SU-DHL-6 (cell line): Measurements from ENCODE around the gene ALCAM.

ENCODE experiments used
- H2AFZ ChIP-seq: fragments of 200-600 bp; sonication (generic); 2 replicates; pipeline ENCODE4 v1.6.1; 2014; ENCODE audit warnings: low read depth, mild to moderate bottlenecking, moderate library complexity, mixed read lengths, antibody characterized with exemption, low read length; ENCODE audit not compliant: severe bottlenecking
- H3F3A ChIP-seq: fragments of 200-600 bp; shearing (Covaris generic); 2 replicates; pipeline ENCODE4 v1.6.0; 2016; ENCODE audit warnings: antibody characterized with exemption, mild to moderate bottlenecking; ENCODE audit not compliant: insufficient read depth
- H3K27ac ChIP-seq: fragments of 200-600 bp; sonication (generic); 2 replicates; pipeline ENCODE4 v1.5.1; 2016; ENCODE audit warnings: low read depth, mild to moderate bottlenecking, low read length, moderate library complexity, mixed read lengths
- H3K27me3 ChIP-seq: fragments of 200-600 bp; sonication (generic), shearing (Covaris generic); 2 replicates; pipeline ENCODE4 v1.6.0; 2014; ENCODE audit warnings: mild to moderate bottlenecking, low read length
- H3K36me3 ChIP-seq: fragments of 200-600 bp; sonication (generic); 2 replicates; pipeline ENCODE4 v1.6.1; 2014; ENCODE audit warnings: mild to moderate bottlenecking, low read length, mixed read lengths
- H3K4me2 ChIP-seq: fragments of 300-600, 200-600 bp; shearing (Covaris generic), sonication (generic); 2 replicates; pipeline ENCODE4 v1.6.0; 2014; ENCODE audit warnings: low read length, low read depth, mild to moderate bottlenecking; ENCODE audit not compliant: poor library complexity, severe bottlenecking
- H3K4me3 ChIP-seq: fragments of 200-600 bp; sonication (generic); 2 replicates; pipeline ENCODE4 v1.5.1; 2014; ENCODE audit warnings: antibody characterized with exemption, low read length, mild to moderate bottlenecking, mixed read lengths; ENCODE audit not compliant: insufficient read depth, poor library complexity, severe bottlenecking
- H3K79me2 ChIP-seq: fragments of 200-600 bp; sonication (generic); 2 replicates; pipeline ENCODE4 v1.6.1; 2014; ENCODE audit warnings: mild to moderate bottlenecking, low read length, moderate library complexity; ENCODE audit not compliant: insufficient read depth
- H3K9ac ChIP-seq: fragments of 200-600 bp; sonication (generic); 2 replicates; pipeline ENCODE4 v1.7.0; 2014; ENCODE audit warnings: mild to moderate bottlenecking, low read length
- H3K9me2 ChIP-seq: fragments of 200-600 bp; sonication (generic); replicated peaks from 2 replicates; pipeline ENCODE4 v1.6.1; 2014; ENCODE audit warnings: low read length; ENCODE audit not compliant: insufficient read depth
- H3K9me3 ChIP-seq: fragments of 200-600 bp; sonication (generic); 2 replicates; pipeline ENCODE4 v1.6.1; 2014; ENCODE audit warnings: low read length, mixed read lengths; ENCODE audit not compliant: insufficient read depth
- H4K20me1 ChIP-seq: fragments of 200-600 bp; sonication (generic); 2 replicates; pipeline ENCODE4 v1.6.1; 2014; ENCODE audit warnings: low read depth, mild to moderate bottlenecking, antibody characterized with exemption, low read length, moderate library complexity, mixed read lengths
- EZH2phosphoT487 ChIP-seq: fragments of 200-600 bp; sonication (generic), shearing (Covaris generic); conservative IDR thresholded peaks from 2 replicates; pipeline ENCODE4 v1.6.1; 2018; ENCODE audit warnings: mild to moderate bottlenecking, antibody characterized with exemption, low read length, moderate library complexity, mixed read lengths
- TF ChIP-seq, protein P1 (sequence below): fragments of 200-600 bp; sonication (generic); IDR thresholded peaks from one replicate; pipeline ENCODE4 v1.5.1; 2017; ENCODE audit warnings: antibody characterized with exemption, mild to moderate bottlenecking, low read length, moderate library complexity; ENCODE audit not compliant: insufficient read depth, poor library complexity, severe bottlenecking

Gene ALCAM

DNA sequence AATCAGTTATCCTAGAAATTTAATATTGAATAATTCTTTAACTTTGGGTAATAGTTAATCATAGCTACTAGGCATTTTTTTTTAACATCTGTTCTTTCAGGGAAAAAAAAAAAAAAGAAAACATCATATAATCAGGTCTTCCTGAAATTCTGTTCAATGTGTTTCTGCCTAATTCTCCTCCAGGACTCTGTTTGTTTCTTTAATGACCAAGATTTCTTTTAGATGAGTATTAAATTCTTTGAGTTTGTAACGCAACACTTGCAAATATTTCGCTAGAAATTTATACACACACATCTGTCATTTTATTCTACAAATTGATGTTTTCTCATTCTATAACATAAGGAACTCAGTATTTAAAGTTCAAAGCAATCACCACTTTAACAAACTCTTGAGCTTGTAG is 56.7 kb downstream of the ALCAM start:
- Histone ChIP-seq H3K27me3 (no peaks in the 10 kb centered on the region), H3K4me2 (no peak overlapping the region), H2AFZ (no peak overlapping the region), H3K36me3 (no peaks in the 10 kb centered on the region), H4K20me1 (no peaks in the 10 kb centered on the region), H3K9me3 (no peaks in the 10 kb centered on the region), H3F3A (no peaks in the 10 kb centered on the region), H3K9ac (no peak overlapping the region), H3K4me3 (no peak overlapping the region), H3K79me2 (peaks cover 63% of the 10 kb centered on the region), H3K9me2 (no peaks in the 10 kb centered on the region), H3K27ac (no peak overlapping the region)
- TF ChIP-seq EZH2phosphoT487, result no peak
- TF ChIP-seq, protein P1, sequence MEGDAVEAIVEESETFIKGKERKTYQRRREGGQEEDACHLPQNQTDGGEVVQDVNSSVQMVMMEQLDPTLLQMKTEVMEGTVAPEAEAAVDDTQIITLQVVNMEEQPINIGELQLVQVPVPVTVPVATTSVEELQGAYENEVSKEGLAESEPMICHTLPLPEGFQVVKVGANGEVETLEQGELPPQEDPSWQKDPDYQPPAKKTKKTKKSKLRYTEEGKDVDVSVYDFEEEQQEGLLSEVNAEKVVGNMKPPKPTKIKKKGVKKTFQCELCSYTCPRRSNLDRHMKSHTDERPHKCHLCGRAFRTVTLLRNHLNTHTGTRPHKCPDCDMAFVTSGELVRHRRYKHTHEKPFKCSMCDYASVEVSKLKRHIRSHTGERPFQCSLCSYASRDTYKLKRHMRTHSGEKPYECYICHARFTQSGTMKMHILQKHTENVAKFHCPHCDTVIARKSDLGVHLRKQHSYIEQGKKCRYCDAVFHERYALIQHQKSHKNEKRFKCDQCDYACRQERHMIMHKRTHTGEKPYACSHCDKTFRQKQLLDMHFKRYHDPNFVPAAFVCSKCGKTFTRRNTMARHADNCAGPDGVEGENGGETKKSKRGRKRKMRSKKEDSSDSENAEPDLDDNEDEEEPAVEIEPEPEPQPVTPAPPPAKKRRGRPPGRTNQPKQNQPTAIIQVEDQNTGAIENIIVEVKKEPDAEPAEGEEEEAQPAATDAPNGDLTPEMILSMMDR, result no peak

DNA sequence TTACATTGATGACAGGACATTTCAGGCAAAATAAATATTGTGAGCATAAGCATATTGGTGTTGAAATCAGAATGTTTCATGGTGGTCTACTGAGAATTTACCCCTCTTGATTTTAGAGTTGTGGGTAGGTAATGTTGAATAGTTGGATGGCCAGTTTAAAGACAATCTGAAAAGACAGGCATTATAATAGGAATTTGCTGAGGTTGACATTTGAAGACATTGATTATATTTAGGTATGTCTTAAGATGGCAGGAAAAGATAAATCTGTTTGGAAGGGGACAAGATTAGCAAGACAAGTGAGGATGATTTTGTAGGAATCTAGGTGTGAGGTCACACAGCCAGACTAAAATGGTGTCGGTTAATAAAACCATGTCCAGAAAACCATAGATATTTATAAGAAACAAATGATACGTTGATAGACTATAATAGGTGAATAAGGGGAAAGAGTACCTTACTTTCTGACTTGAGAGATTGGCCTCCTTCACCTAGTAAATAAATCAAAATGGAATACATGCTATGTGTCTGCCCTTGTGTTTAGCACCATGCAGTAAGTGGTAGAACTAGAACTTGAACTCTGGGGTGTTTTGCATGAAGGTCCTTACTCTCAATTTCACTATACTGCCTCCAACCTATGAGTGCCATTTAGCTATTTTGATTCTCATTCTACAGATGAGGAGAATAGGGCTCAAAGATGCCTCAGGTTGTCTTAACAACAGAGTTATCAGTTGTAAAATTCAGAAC is 57.9 kb downstream of the ALCAM start:
- Histone ChIP-seq H3K4me2 (no peak overlapping the region), H3K4me3 (no peak overlapping the region), H3F3A (no peaks in the 10 kb centered on the region), H3K27ac (no peak overlapping the region), H3K9me2 (no peaks in the 10 kb centered on the region), H3K36me3 (no peaks in the 10 kb centered on the region), H3K79me2 (peaks cover 66% of the 10 kb centered on the region), H4K20me1 (no peaks in the 10 kb centered on the region), H3K9me3 (no peaks in the 10 kb centered on the region), H3K9ac (no peak overlapping the region), H2AFZ (no peak overlapping the region), H3K27me3 (no peaks in the 10 kb centered on the region)
- TF ChIP-seq EZH2phosphoT487, result no peak
- TF ChIP-seq, protein P1, result no peak

DNA sequence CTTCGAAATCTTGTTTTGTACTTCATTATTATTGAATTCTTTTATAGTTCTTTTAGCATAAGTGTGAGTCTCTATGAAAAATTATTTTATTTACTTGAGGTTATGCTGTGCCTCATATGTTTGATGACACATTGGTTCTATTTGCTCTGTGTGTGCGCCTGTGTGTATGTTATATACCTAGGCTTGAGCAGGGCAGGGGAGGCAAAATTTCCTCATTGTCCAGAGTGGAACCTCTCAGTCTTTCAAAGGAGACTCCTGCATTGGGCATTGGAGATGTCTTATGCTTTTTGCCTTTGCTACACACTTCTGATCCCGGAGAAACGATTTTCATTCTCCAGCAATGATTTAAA is 58.4 kb downstream of the ALCAM start:
- TF ChIP-seq EZH2phosphoT487, result no peak
- TF ChIP-seq, protein P1, result no peak
- Histone ChIP-seq H3K27ac (no peak overlapping the region), H3K79me2 (peaks cover 66% of the 10 kb centered on the region), H3K9me2 (no peaks in the 10 kb centered on the region), H3K9me3 (no peaks in the 10 kb centered on the region), H3K4me2 (no peak overlapping the region), H3K4me3 (no peak overlapping the region), H4K20me1 (no peaks in the 10 kb centered on the region), H3K9ac (no peak overlapping the region), H3K36me3 (no peaks in the 10 kb centered on the region), H3K27me3 (no peaks in the 10 kb centered on the region), H2AFZ (no peak overlapping the region), H3F3A (no peaks in the 10 kb centered on the region)
